GM21529 (cell line): ENCODE measurements around the gene NSMF.
"Not testable (repeated sequence)": the region's sequence is repeated elsewhere in the genome, so short reads cannot be mapped to it uniquely, and the experiment has no call there.

Experiments used
- ATAC-seq: cut with Tn5 transposase; IDR thresholded peaks from one replicate; pipeline ENCODE4 v1.9.1; 2021; ENCODE audit not compliant: unreplicated experiment

NSMF gene

DNA sequence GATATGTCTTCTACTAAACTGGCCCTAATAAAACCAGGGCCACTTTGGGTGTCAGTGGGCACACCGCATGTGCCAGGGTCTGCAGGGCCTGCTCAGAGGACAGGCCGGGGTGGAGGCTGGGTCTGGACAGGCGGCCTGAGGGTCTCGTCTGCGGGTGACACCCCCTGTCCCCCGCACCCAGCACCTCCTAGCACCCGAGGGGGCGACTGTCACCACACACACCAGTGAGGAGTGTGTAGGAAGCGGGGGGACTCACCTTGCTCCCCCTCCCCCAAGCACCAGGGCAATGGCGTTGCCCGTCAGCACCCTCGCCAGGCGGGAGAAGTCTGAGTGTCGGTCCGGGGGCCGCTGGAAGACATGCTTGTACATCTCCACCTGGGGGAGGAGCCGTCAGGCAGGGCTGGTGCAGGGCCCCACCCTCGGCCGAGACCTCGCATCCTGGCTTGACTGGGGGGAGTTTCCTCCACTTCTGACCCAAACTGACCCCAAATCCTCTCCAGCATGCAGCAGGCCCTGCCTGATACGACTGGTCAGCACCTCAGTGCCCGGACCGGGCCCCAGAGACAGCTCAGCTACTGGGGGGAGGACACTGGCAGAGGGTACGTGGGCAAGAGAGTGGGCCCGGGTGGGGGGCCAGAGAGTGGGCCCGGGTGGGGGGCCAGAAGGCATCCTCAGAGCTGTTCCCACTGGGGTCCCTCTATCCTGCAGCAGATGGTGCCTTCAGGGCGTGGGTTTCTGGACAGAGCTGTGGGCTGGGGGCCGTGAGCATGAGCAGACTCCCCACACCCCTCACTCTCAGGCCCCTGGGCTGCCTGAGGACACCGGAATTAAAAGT is 18.9 kb upstream of the NSMF start:
- ATAC-seq: no peak

DNA sequence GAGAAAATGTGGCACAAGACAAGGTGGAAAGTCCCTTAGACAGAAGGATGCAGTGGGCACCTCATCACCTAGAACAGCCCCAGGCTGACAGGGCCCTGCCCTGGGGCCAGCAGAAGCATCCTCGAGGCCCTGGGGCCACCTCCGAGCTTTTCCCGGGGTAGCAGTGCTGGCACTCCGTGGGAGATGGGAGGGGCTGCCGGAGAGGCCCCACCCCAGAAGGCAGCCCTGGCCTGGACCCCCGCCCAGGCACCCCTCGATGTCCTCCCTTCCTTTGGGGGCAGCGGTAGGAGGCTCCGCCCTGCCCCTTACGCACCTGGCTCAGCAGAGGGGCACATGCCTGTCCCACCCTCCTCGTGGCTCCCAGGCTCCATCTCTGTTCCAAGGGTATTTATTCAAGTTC is 17.7 kb upstream of the NSMF start:
- no peak for ATAC-seq

DNA sequence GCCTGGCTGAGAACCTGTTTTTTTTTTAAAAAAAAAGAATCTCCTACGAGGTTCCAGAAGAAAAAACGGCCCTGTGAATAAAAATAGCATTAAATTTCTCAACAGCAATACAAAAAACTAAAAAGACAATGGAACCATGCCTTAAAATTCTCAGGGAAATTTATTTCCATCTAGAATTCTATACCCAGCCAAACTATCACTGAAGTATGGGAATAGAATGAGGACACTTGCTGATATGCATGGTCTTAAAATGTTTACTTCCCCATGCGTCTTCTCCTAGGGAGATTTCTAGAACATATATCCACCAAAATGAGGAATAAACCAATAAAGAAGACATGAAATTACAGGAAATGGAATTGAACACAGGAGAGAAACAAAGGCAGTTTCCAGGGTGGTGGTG is 16.5 kb upstream of the NSMF start:
- ATAC-seq: no peak

DNA sequence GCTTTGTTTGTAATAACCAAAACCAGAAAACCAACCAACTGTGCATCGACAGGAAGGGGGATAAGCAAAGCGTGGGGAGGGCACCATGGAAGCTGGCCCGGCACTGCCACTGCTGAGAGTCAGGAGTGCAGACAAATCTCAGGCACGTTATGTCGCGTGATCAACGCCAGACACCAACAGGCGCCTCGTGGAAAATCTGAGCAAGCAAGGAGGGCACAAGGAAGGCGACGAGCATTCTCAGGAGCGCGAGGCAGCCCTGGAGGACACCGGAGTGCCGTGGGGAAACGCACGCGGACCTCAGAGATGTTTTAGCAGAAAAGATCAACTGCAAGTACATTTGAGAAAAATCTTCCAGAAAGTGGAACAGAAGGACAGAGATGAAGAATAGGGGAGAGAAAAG is 15.1 kb upstream of the NSMF start:
- no peak for ATAC-seq

DNA sequence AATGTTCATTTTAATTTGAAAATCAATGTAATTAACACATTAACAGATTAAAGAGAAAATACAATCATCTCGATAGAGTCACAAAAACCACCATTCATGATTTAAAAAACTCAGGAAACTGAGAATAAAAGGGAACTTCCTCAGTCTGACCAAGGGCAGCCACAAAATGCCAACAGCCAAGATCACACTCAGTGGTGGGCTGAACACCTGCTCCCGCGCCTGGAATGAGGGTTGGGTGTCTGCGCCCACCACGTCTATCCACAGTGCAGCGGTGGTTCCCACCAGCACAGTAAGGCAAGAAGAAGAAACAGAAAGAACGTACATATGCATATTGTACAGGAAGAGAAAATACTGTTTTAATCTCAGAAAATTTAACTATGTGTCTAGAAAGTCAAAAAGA is 11.7 kb upstream of the NSMF start:
- no peak for ATAC-seq

DNA sequence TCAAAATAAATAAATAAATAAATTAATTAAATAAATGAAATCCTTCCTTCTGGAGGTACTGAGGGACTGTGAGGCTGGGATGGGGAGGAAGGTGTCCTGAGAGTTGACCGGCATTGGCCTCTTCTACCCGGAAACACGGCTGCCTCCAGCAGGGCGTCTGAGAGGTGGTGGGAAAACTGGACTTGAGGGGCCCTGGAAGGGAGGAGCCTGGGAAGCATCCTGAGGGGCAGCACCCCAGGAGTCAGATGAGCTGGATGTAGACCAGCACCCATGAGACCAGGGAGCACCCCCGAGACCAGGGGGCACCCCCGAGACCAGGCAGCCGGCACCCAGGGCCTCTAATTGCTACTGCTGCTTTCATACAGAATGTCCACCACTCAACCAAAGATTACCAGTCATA is 8.8 kb upstream of the NSMF start:
- ATAC-seq: no peak

DNA sequence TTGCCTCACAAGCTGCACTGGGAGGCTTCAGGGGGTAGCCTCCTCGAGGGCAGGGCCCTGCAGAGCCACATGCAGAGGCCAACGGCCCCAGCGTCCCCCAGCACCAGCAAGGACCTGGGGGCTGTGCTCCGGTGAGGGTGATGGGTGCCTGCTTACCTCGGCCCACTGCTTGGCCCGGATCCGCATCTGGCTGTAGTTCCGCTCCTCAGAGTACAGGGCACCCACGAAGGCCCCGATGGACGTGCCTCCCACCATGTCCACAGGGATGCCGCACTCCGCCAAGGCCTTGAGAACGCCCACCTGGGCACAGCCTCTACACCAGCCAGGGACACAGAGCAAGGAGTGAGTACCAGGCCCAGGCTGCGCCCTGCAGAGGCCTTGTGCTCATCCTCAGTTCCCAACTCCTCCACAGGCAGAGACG is 8.0 kb upstream of the NSMF start:
- no peak for ATAC-seq

DNA sequence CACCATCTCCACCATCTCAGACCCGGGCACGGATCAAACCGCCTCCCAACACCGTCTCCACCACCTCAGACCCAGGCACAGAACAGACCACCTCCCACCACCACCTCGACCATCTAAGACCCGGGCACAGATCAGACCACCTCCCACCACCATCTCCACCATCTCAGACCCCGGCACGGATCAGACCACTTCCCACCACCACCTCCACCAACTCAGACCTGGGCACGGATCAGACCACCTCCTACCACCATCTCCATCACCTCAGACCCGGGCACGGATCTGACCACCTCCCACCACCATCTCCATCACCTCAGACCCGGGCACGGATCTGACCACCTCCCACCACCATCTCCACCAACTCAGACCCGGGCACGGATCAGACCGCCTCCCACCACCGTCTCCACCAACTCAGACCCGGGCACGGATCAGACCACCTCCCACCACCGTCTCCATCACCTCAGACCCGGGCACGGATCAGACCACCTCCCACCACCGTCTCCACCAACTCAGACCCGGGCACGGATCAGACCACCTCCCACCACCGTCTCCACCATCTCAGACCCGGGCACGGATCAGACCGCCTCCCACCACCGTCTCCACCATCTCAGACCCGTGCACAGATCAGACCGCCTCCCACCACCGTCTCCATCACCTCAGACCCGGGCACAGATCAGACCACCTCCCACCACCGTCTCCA is 7.4 kb upstream of the NSMF start:
- ATAC-seq: not testable (repeated sequence)

DNA sequence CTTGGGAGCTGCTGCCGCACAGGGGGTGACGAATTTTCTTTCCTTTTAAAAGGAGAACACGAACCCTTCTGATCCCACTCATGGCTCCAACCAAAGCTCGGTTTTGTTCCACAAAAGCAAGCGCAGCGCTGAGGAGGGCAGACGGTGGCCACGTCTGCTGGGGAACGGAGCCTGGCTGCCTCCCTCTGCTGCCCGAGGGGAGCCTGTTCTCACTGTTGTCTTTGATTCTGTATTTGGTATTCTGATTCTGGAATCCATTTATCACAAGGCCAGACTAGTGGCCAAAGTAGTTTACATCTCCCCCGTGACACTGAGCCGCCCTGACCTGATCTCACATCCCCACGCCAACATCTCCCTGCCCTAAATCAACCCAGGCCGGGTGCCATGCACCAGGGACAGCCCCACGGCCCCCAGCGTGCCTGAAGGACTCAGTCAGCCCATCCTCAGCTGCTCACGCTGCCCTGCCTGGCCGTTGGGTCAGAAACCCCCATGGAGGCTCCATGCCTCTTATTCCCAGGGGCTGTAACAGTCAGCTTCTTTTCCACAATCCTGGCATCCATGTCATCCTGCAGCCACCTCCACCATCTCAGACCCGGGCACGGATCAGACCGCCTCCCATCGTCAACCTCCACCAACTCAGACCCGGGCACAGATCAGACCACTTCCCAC is 6.7 kb upstream of the NSMF start:
- ATAC-seq: no peak

DNA sequence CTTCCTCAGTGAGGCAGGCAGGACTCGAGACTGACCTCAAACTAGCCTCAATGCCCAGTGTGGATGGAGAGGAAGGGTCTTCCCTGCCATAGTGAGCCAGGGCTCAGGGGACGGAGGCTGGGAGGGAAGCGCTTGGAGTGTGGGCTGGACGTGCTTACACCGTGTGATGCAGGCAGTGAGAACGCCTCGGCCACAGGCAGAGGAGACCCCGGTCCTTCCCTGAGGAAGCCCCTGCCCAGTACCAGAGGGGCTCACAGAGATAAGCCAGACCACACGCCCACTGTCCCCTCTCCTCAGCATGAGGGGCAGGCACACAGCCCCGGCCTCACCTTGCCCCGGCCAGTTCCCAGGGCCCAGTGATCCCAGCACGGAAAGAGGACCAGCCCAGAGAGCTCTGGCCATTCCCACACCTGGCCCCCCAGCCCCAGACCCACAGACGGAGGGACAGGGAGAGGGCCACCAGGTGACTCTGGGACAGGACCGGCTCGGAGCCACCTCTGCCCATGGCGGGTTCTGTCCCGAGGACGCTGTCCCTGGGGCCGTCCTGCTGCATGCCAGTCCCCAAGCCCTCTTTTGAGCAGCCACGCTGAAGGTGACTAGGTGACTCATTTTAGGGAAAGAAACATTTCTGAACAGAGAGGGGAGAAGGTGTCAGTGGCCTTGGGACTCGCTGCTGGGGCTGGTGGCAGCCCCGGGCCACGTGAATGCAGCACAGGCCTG is 6.0 kb upstream of the NSMF start:
- ATAC-seq: no peak

DNA sequence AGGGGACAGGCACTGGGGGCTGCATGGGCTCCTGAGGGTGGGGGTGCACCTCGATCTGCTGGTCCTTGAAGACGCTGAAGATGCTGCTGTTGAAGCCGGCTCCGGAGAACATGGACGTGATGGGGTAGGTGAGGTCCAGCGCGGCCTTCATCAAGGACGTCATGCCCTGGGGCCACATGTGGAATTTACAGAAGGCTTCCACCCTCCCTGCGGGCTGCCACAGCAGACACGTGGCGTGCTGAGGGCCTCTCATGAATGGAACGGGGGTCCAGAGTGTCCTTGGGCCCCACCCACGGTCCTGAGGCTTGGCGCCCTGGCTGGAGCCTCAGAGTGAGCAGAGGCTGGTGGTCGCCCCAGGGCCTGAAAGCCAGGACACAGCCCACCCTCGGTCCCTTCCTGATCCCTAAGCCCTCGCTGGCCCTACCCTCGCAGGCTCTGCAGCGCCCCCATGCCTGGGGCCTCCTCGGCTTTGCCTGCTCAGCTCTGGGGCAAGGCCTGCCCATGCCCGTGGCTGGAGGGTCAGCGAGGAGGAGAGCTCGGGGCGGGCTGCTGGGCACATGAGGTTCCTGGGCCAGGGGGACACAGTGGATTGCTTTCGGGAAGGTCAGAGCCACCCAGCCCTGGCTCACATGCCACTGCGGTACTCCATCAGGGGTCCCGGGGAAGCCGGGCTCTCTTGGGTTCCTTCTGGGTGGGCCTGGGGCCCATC is 5.3 kb upstream of the NSMF start:
- no peak for ATAC-seq

DNA sequence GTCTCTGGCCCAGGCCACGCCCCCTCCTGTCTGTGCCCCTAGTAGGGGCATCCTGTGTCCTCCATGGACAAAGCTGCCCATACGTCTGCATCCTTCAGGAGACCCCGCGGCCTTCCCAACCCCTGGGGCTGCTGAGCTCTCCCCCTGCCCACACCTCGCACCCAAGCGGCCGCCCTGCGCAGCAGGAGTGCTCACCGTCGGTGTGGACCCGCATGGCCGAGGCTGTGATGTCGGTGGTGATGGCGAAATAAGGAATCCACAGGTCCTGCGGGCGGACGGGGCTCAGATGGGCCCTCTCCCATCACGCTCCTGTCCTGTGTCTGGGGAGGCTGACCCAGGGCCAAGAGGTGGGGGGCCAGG is 4.8 kb upstream of the NSMF start:
- no peak for ATAC-seq

DNA sequence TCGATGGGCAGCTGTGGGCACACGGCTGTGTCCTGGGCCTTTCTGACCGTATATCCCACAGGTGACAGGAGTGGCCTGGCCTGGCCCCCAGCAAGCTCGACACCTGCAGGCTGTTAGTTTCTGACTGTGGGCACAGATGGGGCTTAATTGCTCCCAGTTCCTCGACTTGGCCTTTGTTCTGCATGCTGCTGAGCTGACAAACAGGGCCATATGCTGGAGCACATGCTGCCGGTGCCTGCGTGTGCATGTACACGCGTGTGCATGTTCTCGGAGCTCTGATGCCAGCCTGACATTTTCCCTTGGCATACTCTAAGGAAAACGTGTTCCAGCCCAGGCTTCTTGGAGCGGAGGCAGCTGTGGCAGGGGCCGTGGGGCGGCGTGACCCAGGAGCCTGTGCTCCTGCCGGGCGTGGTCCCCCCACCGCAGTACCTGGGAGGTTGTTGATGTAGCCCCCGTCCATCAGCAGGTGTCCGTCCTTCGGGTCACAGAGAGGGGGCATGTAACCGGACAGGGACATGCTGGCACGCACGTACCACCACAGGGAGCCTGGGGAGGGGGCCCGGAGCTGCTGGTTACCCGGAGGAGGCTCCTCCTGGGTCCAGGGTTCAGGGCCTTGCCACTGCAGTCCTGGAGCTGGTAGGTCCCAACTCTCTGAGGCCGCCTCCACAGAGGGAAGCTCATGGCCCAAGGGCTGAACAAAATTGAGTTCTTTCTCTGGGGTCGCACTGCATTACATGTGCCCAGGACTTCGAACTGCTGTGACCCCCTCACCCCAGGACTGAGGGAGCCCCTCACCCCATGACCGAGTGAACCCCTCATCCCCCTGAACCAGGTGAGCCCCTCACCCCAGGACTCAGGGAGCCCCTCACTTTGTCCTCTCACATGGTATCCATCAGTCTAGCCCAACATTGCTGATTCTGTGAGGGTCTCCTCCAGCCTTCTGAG is 4.1 kb upstream of the NSMF start:
- ATAC-seq: no peak

DNA sequence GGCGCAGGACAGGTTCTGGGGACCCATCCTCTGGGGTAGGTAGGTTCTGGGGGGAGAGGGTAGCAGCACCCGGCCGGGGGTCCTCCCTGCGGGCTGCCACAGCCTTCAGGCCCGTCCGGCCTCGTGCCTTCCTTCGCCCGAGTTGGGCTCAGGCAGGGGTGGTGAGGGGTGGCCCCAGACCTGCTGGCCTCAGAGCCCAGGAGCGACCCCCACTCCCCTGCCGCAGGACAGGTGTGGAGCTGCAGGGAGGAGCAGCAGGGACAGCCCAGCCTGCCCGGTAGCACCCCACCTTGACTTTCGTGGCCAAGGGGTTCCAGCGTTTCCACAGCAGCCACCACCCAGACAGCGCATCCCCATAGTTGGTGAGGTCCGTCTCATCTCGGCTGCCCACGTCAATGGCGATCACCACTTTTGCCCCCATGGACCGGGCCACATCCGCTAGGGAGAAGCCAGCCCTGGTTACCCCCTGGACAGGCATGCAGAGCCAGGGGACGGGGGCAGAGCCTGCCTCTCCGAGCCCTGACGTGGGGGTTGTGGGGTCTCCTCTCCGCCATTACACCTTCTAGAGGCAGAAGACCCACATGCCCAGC is 3.4 kb upstream of the NSMF start:
- ATAC-seq: no peak

DNA sequence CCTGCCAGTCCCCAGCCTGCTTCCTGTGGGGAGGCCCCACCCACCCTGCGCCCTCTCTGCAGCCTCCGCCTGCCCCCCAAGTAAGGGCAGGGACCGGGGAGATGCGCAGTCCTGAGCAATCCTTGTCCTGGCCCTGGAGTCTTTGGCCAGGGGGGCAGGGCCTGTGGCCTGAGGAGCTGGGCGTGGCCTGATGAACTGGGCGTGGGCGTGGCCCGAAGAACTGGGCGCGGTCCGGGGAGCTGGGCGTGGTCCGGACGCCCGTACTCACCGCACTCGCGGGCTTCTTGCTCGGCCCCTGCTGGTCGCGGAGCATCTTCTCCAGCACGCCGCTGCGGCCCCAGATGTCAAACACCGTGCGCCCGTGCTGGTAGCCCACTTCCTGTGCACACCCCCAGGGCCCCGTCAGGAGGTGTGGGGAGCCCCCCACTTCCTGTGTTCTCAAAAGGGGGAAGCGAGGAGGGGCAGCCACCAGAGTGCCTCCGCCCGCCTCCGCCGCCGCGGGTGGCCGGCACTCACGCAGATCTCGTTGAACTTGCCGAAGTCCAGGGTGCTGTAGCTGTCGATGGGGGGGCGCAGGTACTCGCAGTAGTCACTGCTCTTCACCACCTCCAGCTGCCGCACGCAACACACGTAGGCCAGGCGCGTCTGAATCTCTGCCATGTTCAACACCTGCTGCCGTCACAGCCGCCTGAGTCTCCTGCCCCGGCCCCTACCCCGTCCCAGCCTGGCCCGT is 2.7 kb upstream of the NSMF start:
- no peak for ATAC-seq

DNA sequence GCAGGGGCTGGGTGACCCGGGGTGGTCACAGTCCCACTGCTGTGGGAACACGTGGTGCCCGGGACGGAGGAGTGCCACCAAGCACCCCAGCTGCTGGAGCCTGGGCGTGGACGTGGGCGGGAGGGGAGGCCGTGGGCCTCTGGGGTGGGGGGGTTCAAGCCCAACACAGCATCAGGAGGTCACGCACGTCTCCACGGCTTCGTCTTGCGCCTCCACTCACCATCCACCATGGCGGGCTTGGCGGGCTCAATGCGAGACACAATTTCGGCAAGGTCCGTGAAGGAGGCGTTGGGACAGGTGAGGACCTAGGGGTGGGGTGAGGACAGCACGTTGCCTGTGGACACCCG is 2.2 kb upstream of the NSMF start:
- ATAC-seq: no peak

DNA sequence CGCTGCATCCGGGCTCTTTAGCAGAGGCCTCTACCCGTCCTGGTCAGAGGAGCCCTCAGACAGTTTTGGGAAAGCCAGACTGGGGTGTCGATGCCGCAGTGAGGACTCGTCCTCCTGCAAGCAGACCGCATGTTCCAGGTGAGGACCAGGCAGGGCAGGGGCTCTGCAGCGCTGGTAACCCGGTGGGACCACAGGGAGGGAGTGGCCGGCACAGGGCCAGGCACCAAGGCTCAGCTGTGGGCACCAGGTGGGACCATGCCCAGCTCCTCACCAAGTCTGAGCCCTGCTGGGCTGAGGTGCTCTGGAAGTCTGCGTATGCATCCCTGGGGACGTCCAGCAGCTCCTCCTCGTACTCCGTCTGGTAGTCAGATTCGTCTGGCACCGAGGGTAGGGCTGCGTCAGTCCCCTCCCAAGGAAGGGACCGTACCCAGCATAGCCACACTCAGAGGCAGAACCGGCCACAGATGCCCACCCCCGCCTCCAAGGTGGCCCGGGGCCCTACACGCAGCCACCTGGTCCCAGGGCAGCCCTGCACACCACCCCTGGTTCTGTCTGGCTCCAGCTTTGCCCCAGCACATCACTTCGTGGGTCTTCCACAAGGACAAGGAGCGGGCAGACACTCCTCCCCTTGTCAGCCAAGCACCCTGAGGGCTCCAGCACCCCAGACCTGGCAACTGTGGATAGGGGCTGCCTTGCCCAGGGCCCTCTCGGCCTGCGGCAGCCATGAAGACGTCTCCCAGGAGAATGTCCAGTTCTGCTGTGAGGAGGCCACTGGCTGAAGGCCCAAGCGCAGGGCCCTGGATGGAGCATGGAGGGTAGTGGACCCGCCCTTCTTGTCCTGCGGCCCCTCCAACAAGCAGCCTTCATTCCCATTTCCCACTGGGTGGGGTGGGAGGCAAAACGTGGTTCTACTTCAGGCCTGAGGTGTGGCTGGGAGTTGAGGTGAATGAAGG is 1.5 kb upstream of the NSMF start:
- no peak for ATAC-seq
